Fibroblast of skin of right biceps (primary cell): ENCODE measurements around the gene DNAJC24.
"Not testable (repeated sequence)": the region's sequence is repeated elsewhere in the genome, so short reads cannot be mapped to it uniquely, and the experiment has no call there.

ENCODE experiments used
- DNase-seq: peaks from one replicate; pipeline ENCODE4 v3.0.0-alpha.2; 2013

DNAJC24 gene, protein sequence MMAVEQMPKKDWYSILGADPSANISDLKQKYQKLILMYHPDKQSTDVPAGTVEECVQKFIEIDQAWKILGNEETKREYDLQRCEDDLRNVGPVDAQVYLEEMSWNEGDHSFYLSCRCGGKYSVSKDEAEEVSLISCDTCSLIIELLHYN

GRCh38 chr11:31369348-31370329 lies at the start of gene DNAJC24, which contains the start of gene DCDC1:
Gene DNAJC24, plus strand, starts transcription at chr11:31369860. Its CDS starts 889 bp downstream, at chr11:31370749.
Gene DCDC1, minus strand, starts transcription at chr11:31369739. Its CDS starts 41,459 bp downstream, at chr11:31328280.
- DNase-seq, result peak; percentile 91

DNA sequence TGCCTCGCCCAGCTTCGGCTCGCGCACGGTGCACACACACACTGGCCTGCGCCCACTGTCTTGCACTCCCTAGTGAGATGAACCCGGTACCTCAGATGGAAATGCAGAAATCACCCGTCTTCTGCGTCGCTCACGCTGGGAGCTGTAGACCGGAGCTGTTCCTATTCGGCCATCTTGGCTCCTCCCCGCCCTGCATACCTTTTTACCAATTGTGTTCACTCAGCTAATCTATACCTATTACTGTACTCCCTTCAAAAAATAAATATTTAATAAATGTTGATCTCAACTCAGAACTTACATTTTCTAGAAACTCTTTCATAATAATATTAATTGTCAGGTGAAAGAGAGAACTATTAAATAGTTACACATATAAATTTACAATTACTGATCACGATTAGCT lies 48.2 kb upstream of the DNAJC24 start:
- DNase-seq, result not testable (repeated sequence)

DNA sequence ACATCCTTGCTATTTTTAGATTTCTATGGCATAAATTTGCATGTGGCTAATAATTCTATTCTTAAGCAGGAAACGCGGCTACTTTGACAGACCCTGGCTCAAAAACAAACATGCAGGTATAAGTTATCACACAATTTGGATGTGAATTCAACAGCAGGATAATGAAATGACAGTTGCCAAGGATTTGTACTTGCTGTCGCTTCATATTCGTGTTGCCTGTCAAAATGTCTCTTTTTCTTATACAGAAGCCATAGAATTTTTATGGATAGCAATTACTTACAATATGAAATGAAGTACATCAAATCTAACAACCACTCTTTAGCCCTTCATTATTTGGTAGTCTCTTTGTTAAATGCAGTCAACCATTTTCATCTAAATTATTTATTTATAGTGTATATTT lies 46.5 kb upstream of the DNAJC24 start:
- no peak for DNase-seq

- DNase-seq, result peak; percentile 67
Observed at GRCh38 chr11:31325160-31325559, 44.5 kb upstream of the DNAJC24 start.

- no peak for DNase-seq
Observed at GRCh38 chr11:31326470-31327148, 43.1 kb upstream of the DNAJC24 start.

GRCh38 chr11:31327417-31327816 lies 42.2 kb upstream of the DNAJC24 start:
- no peak for DNase-seq

DNA sequence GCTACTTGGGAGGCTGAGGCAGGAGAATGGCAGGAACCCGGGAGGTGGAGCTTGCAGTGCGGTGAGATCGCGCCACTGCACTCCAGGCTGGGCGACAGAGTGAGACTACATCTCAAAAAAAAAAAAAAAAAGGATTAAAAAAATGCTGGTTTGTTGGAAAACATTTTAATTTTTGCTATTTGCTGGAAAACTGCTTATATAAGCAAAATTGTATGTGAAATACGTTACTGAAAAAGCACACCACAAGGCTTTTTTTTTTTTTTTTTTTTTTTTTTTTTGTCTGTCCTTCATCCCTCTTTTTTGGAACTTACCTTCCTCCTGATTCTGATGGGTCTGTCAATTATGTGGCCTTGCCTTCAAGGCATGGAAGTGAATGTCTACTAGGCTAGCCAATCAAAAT lies 41.0 kb upstream of the DNAJC24 start:
- DNase-seq, result no peak

DNA sequence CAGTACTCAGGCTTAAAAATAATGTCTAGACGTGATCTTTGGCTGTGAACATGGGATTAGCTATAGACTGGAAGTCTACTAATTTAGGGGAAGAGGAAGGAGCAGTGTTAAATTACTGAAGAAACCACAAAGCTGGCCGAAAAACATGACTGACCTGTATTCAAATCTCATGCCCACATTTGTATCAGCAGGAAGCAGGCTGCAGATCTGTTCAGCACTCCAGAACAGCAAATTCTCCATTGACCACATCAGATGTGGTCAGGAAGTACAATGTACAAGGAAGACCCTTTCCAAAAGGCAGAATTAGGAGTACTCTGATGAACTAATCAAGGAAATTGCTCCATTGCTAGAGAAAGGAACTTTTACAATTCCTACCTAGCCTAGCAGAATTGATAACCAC lies 31.9 kb upstream of the DNAJC24 start:
- DNase-seq, result no peak

DNA sequence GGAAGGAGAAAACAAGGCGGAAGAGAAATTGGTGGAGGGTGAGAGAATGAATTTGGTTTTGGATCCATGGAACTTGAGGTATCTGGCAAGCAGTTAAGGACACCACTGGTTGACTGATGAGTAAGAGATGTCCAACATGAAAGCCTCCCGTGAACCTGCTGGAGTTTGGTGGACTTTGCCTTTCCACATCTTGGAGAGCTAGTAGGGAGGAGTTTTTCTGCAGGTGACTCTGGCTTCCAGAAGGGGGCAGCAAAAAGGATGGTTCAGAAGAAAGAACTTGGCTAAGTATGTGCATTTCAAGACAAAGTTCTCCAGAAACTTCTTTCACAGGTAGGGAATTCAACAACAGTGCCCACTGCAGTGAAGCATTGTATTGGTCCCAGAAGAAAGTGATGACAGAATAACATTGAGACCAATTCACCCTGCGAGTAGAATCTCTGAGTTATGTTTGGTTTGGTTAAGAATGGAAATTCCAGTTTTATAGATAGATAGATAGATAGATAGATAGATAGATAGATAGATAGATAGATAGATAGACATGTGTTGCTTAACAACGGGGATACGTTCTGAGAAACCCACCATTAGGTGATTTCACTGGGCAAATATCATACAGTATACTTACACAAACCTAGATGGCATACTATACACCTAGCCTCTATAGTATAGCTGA lies 28.6 kb upstream of the DNAJC24 start:
- DNase-seq, result peak; percentile 18

DNA sequence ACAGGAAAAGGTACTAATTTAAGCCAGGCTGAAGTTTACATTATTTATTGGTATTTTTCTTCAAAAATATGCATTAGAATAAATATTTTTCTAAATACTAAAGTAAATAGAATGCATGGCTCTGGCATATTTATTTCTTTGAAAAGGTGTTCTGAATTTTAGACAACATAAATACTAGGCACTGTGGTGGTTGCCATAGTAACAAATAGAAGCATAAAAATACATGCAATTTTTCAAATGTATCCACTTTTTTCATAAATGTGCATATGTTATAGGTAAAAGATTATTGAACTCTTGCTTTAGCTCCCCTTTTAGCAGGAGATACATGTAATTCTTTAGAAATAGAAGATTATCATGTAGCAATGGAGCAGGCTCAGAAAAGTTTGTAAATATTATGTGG lies 18.5 kb upstream of the DNAJC24 start:
- DNase-seq, result no peak

GRCh38 chr11:31355131-31355530 lies 14.5 kb upstream of the DNAJC24 start:
- no peak for DNase-seq

GRCh38 chr11:31355817-31356216 lies 13.8 kb upstream of the DNAJC24 start:
- DNase-seq, result no peak

- no peak for DNase-seq
Observed at GRCh38 chr11:31361743-31362142, 7.9 kb upstream of the DNAJC24 start.

DNA sequence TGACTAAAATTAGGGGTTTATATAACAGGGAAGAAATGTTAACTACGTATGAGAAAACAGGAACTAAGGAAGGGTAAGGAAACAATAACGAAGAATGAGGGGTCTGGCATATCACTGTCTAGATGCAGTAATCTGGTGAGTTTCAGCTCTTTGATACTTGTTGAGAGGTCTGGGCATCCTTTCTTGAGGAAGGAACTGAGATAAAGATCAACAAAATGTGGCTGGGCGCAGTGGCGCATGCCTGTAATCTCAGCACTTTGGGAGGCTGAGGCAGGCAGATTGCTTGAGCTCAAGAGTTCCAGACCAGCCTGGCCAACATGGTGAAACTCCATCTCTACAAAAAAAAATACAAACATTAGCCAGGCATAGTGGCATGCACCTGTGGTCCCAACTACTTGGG lies 2.9 kb upstream of the DNAJC24 start:
- DNase-seq, result no peak

DNA sequence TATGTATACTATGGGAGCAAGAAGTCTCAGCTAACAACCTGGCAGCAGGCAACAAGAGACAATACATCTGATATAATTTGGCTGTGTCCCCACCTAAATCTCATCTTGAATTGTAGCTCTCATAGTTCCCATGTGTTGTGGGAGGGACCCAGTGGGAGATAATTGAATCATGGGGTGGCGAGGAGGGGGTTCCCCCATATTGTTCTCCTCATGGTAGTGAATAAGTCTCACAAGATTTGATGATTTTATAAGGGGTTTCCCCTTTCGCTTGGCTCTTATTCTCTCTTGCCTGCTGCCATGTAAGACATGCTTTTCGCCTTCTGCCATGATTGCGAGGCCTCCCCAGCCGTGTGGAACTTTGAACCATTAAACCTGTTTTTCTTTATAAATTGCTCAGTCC lies 6.2 kb downstream of the DNAJC24 start:
- DNase-seq, result no peak

- no peak for DNase-seq
Observed at GRCh38 chr11:31383116-31383515, 13.5 kb downstream of the DNAJC24 start.

DNA sequence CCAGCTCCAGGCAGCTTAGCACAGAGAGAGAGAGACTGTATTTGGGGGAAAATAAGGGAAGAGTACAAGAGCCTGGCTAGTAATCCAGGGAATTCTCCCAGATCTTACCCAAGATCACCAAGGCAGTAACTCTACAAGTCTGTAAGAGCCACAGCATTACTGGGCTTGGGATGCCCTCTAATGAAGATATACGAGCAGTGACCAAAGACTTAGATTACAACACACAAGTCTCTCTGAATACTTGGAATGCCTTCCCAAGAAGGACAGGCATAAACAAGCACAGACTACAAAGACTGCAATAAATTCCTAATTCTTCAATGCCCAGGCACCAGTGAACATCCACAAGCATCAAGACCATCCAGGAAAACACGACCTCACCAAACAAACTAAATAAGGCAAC lies 17.7 kb downstream of the DNAJC24 start:
- no peak for DNase-seq

DNA sequence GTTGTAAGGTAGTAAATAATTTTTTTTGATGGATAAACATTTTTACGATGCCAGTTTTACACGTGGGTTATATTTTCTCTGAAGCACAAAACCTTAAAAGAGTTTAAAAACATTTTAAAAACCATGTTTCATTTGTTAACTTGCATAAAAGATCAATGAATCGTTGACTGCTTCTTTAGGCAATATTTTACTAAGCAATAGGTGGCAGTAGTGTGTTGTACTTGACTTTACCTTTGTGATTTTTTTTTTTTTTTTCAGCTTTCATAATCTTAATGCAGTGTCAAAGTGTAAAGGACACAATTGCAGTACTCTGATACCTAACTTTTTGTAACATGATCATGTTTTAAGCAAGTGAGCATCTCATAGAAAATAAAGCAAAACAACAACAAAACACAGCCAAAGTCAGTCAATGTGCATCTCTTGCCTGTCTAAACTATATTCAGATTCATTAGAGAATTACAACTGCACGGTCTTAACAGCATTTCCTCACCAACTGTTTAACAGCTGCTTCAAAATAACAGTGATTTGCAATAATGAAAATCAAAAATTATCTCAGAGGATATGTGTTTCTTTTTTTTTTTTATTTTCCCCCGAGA lies 27.7 kb downstream of the DNAJC24 start:
- peak; percentile 15 for DNase-seq

GRCh38 chr11:31404614-31405013 lies 35.0 kb downstream of the DNAJC24 start:
- DNase-seq, result no peak

DNA sequence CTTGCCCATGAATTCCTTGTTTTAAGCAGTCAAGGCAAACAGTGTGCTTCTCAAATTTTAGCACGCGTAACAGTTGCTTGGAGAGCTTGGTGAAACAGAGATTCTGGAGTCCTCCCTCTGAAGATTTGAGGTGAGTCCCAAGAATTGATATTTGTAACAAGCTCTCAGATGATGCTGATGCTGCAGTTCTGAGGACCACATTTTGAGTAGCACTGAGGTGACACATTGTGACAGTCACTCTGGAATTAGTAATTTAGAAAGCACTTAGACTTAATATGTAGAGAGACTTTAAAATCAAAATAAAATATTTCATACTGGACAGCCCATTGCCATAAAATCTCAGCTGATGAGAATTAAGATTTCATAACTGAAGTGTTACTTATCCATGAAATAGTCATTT lies 38.5 kb downstream of the DNAJC24 start:
- peak; percentile 4 for DNase-seq

DNA sequence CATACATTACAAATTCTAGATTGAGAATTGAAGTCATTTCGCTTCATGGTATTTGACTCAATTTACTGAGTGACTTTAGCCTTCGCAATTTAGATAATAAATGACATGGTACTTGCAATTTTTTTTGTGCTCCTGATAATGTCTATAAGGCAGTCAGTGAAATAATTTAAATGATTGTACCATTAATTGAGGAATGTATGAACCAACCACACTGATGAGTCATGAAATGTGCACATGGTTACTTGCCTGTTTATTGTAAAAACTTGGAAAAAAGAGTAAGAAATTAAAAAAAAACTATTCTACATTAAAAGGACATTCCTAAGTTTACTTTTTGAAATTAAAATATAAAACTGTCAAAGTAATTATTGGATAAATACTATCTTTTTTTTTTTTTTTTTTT lies 43.3 kb downstream of the DNAJC24 start:
- peak; percentile 76 for DNase-seq

GRCh38 chr11:31414338-31414737 lies 44.7 kb downstream of the DNAJC24 start:
- DNase-seq, result no peak

- DNase-seq, result no peak
Observed at GRCh38 chr11:31415435-31415834, 45.8 kb downstream of the DNAJC24 start.
